ENCODE data around the gene ITGB5.

ITGB5 gene

DNA sequence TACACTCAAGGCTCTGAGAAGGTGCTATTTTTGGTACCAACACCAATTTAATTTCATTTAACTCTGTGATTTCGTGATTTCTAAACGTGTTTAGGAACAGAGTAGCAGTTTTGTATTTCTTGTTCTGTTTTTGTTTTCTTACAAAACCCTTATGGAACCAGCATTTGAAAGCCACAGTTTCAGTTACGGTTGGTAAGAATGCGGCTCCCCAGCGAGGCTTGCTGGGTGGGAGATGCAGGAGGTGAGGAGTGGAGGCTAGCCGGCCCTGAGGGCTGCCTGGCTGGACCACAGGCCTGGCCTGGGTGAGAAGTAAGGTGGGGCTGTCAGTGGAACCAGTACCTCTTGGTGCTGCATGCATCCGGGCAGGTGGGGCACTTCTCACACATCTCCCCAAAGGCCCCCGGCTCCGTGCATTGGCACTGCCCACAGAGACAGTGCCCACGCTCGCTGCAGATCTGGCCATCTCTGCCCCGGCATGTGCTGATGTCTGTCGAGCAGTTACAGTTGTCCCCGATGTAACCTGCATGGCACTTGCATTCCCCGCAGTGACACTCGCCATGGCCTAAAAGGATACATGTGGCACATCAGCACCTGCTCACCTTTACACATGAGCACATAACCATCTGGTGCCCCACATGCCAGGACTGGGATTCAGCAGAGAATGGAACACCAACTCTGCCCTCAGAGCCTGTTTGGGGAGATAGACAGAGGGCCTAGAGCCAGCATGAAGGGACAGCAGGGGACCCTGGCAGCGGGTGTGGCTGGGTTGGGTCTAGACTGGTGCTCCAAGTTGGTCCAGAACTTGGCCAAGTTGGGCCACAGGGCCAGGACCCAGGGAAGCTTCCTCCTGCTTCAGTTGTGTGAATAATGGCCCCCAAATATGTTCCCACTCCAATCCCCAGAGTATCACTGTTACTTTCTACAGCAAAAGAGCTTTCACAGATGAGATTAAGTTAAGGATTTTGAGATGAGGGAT is 113.5 kb downstream of the ITGB5 start:
- DNase-seq (ENCODE audit: extremely low read depth, low read depth), result no peak
- no peak overlapping the region for H3K4me3 ChIP-seq (replicated peaks; ENCODE audit: low read depth, low read length)
- TF ChIP-seq, protein P1, sequence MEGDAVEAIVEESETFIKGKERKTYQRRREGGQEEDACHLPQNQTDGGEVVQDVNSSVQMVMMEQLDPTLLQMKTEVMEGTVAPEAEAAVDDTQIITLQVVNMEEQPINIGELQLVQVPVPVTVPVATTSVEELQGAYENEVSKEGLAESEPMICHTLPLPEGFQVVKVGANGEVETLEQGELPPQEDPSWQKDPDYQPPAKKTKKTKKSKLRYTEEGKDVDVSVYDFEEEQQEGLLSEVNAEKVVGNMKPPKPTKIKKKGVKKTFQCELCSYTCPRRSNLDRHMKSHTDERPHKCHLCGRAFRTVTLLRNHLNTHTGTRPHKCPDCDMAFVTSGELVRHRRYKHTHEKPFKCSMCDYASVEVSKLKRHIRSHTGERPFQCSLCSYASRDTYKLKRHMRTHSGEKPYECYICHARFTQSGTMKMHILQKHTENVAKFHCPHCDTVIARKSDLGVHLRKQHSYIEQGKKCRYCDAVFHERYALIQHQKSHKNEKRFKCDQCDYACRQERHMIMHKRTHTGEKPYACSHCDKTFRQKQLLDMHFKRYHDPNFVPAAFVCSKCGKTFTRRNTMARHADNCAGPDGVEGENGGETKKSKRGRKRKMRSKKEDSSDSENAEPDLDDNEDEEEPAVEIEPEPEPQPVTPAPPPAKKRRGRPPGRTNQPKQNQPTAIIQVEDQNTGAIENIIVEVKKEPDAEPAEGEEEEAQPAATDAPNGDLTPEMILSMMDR (IDR thresholded peaks at IDR 0.05; ENCODE audit: low read depth, low read length, missing control alignments), result no peak

DNA sequence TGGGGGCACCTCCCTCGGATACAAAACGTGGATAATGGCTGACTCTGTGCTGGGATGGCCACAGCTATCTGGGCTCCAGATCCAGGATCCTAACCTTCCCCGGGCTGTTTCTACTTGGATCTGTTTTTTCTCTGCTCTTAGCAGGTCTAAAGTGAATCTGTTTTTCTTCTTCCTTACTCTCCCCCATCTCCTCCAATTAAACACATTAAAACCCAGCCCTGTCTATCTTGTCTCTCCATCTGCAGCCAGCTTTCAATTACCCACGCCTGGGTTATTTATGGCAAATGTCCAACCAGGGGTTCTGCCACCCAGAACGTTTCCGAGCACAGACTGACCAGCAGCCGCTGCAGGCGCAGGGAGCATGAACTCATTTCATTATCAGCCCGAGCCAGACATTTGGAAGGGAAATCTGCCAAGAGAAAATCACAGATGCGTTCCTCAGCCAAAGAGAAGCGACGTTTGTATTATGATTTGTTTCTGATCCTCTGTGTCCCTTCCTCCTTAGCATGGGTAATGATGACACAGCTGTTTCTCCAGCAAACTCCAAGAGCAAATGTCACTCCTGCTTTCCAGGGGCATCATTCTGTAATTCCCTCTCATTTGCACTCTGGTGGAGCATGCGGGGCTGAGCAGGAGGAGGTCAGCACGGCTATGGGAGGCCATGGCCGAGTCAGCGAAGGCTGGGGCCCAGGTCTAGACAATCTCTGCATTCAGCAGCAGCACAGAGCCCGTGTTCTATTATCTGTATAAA is 114.9 kb downstream of the ITGB5 start:
- no peak overlapping the region for H3K4me3 ChIP-seq (replicated peaks; ENCODE audit: low read depth, low read length)
- no peak for DNase-seq (ENCODE audit: extremely low read depth, low read depth)
- TF ChIP-seq, protein P1 (IDR thresholded peaks at IDR 0.05; ENCODE audit: low read depth, low read length, missing control alignments), result no peak

DNA sequence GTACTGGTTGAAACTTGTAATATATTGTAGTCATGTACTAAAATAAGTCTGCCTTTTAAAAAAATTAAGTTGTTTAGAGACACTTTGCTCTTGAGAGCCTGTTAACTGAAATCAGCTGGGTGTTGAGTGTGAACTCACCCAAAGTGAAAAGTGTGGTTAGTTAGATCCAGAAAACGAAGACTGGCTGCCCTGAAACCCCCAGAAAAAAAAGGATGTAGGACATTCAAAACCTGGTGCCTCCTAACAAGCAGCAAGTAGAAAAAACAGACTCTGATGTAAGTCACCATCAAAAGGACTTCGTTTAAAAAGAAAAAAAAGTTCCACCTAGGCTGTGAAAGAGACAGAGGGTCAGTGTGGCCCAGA is 116.1 kb downstream of the ITGB5 start:
- DNase-seq (ENCODE audit: extremely low read depth, low read depth), result no peak
- H3K4me3 ChIP-seq (replicated peaks; ENCODE audit: low read depth, low read length), result no peak overlapping the region
- TF ChIP-seq, protein P1 (IDR thresholded peaks at IDR 0.05; ENCODE audit: low read depth, low read length, missing control alignments), result no peak

DNA sequence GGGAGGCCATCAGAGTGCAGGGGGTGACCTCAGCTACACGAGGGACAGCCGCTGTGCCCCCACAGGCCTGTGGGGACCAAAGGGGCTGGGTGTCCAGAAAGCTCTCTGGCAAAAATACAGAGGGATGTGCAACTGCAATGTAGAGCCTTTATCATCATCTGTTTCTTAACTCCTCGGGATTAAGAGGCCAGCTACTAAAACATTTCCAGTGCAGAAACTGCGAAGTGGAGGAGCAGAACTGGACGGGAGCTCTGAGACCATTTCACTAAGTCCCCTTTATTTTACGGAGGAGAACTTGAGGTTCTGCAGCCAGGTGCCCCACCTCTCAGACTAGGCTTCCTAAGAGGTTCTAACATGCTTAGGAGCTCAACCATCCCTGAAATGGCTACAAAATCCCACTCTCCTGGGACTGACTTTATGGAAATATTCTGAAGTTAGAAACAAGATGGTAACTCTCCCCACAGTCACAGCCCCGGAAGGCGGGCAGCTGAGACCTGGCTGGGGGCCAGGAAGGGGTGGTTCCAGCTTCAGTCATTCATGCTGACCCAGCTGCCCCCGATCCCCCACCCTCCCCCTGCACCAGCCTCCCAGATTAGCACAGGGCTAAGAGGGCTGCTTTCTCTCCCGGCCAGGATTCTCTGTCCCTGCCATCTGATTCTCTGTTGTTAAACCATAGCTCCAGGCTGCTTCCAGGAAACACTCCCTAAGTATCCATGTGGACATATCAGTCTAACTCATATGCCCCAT is 116.7 kb downstream of the ITGB5 start:
- TF ChIP-seq, protein P1 (IDR thresholded peaks at IDR 0.05; ENCODE audit: low read depth, low read length, missing control alignments), result no peak
- DNase-seq (ENCODE audit: extremely low read depth, low read depth), result no peak
- no peak overlapping the region for H3K4me3 ChIP-seq (replicated peaks; ENCODE audit: low read depth, low read length)

DNA sequence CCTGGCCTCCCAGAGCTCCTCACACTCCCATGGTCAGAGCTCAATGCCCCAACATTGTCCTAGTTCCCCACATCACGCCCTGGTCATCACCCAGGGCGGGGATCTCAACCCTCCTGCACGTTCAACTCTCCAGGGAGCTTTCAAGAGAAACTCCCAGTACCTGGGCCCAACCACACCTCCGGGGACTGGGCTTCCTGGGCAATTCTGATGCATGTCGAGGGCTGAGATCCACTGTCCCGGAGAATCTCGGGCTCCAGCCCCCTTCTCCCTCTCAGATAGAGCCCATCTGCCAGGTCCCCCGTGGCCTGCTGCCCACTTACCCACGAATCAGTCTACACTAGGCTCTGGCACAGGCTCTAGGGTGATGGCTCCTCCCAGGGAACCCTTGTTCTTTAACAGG is 117.7 kb downstream of the ITGB5 start:
- TF ChIP-seq, protein P1 (IDR thresholded peaks at IDR 0.05; ENCODE audit: low read depth, low read length, missing control alignments), result no peak
- no peak for DNase-seq (ENCODE audit: extremely low read depth, low read depth)
- H3K4me3 ChIP-seq (replicated peaks; ENCODE audit: low read depth, low read length), result no peak overlapping the region

DNA sequence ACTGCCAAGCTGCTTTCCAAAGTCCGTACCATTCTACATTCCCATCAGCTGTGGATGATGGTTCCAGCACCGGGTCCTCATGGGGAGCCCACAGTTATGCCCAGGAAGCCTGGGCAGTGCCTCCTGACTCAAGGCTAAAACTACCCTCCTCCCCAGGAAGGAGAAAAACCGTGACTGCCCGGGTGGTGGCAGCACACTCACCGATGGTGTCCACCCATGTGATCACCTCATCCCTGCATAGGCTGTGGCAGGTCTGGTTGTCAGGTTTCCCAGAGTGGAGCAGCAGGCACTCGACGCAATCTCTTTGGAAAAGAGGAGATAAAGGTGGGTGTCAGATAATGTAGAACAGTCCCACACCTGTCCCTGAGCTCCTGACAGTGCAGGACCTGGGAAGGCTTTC is 118.4 kb downstream of the ITGB5 start:
- TF ChIP-seq, protein P1 (IDR thresholded peaks at IDR 0.05; ENCODE audit: low read depth, low read length, missing control alignments), result no peak
- DNase-seq (ENCODE audit: extremely low read depth, low read depth), result no peak
- H3K4me3 ChIP-seq (replicated peaks; ENCODE audit: low read depth, low read length), result no peak overlapping the region
